Smooth muscle cell (in vitro differentiated cells): ENCODE data around the gene MRGPRF. TPM values are rescaled to one million over a fixed set of nuclear protein-coding genes. Genes with fewer than 3 reads are reported as not detected.

Experiments
- DNase-seq: peaks from one replicate; lab custom pipeline; 2025; ENCODE audit not compliant: unreplicated experiment; lab: John Stamatoyannopoulos, UW
- H2AFZ ChIP-seq: fragments of 200-600 bp; sonication (generic); 2 replicates; pipeline ENCODE4 v1.6.0; 2016; ENCODE audit warnings: antibody characterized with exemption, low read depth, mild to moderate bottlenecking
- H3F3A ChIP-seq: fragments of 200-600 bp; sonication (generic); 2 replicates; pipeline ENCODE4 v1.6.0; 2017; ENCODE audit warnings: antibody characterized with exemption, low read depth
- H3K27ac ChIP-seq: fragments of 200-600 bp; sonication (generic); 2 replicates; pipeline ENCODE4 v1.5.1; 2016; ENCODE audit warnings: low read depth, mild to moderate bottlenecking
- H3K27me3 ChIP-seq: fragments of 200-600 bp; sonication (generic); 2 replicates; pipeline ENCODE4 v1.6.1; 2016; ENCODE audit warnings: low read depth, mild to moderate bottlenecking
- H3K36me3 ChIP-seq: fragments of 200-600 bp; sonication (generic); 2 replicates; pipeline ENCODE4 v1.5.1; 2016; ENCODE audit warnings: low read depth
- H3K4me1 ChIP-seq: fragments of 200-600 bp; sonication (generic); 2 replicates; pipeline ENCODE4 v1.5.1; 2016; ENCODE audit warnings: low read depth
- H3K4me2 ChIP-seq: fragments of 200-600 bp; sonication (generic); 2 replicates; pipeline ENCODE4 v1.6.0; 2016; ENCODE audit warnings: mild to moderate bottlenecking
- H3K4me3 ChIP-seq: fragments of 200-600 bp; sonication (generic); 2 replicates; pipeline ENCODE4 v1.5.1; 2016; ENCODE audit warnings: mild to moderate bottlenecking
- H3K79me2 ChIP-seq: fragments of 200-600 bp; sonication (generic); 2 replicates; pipeline ENCODE4 v1.6.0; 2016; ENCODE audit warnings: low read depth, mild to moderate bottlenecking
- H3K9ac ChIP-seq: fragments of 200-600 bp; sonication (generic); 2 replicates; pipeline ENCODE4 v1.6.0; 2016; ENCODE audit warnings: low read depth
- H3K9me3 ChIP-seq: fragments of 200-600 bp; sonication (generic); replicated peaks from 2 replicates; pipeline ENCODE4 v1.5.1; 2016; ENCODE audit warnings: low read depth
- H4K20me1 ChIP-seq: fragments of 200-600 bp; sonication (generic); 2 replicates; pipeline ENCODE4 v1.6.0; 2016; ENCODE audit warnings: low read depth
- CTCF ChIP-seq: fragments of 200-600 bp; sonication (generic); IDR thresholded peaks from 2 replicates; pipeline ENCODE4 v1.5.1; 2017; ENCODE audit warnings: borderline replicate concordance, mild to moderate bottlenecking, antibody characterized with exemption; ENCODE audit not compliant: insufficient read depth, poor library complexity, severe bottlenecking
- WGBS: methylation state at CpG from one replicate; pipeline ENCODE4 v1.1.7; 2016; ENCODE audit warnings: low lambda C conversion rate; 5-methylcytosine and 5-hydroxymethylcytosine counted together
- polyA plus RNA-seq: library from polyadenylated mRNA; unstranded; fragments of >200 nt; fragmentation: Nextera tagmentation; extraction: Ambion mirVana; gene quantifications from 2 replicates; pipeline ENCODE4 v1.2.1, GENCODE V29; 2016
- total RNA-seq: library from RNA; depleted of rRNA; stranded (reverse); fragments of >200 nt; gene quantifications from 2 replicates; pipeline ENCODE4 v1.2.3, GENCODE V29; 2014

The MRGPRF gene
- total and polyA plus RNA-seq, 2 experiments from 2014 or later: 6.7 to 17.2 TPM

DNA sequence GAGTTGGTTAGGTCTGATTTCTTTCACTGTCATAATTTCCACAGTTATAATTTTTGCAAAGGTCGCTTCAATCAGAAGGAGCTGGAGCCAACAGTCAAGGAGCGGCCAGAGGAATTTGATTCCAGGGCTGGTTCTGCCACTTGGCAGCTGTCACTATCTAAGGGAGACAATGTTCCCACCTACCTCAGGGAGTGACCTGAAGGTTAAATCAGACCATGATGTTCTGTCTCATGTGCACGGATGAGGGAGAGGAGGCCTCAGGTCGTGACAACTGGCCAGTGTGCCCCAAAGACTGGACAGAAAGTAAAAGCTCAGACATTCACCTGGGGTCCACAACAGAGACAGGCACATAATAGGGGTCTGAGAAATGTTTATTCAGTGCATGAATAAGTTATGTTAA lies 39.8 kb downstream of the MRGPRF start:
- H3K4me3 ChIP-seq: no peak overlapping the region
- H4K20me1 ChIP-seq: no peaks in the 10 kb centered on the region
- no peaks in the 10 kb centered on the region for H3K4me1 ChIP-seq
- H3K27ac ChIP-seq: no peak overlapping the region
- H3K9ac ChIP-seq: no peak overlapping the region
- no peaks in the 10 kb centered on the region for H3K79me2 ChIP-seq
- no peaks in the 10 kb centered on the region for H3K27me3 ChIP-seq
- H3K9me3 ChIP-seq: no peaks in the 10 kb centered on the region
- H3F3A ChIP-seq: no peaks in the 10 kb centered on the region
- H3K4me2 ChIP-seq: no peak overlapping the region
- no peak overlapping the region for H2AFZ ChIP-seq
- 60% methylated on average over 4 of the region's 4 CpGs for WGBS
- no peaks in the 10 kb centered on the region for H3K36me3 ChIP-seq
- DNase-seq: no peak
- TF ChIP-seq CTCF: no peak

DNA sequence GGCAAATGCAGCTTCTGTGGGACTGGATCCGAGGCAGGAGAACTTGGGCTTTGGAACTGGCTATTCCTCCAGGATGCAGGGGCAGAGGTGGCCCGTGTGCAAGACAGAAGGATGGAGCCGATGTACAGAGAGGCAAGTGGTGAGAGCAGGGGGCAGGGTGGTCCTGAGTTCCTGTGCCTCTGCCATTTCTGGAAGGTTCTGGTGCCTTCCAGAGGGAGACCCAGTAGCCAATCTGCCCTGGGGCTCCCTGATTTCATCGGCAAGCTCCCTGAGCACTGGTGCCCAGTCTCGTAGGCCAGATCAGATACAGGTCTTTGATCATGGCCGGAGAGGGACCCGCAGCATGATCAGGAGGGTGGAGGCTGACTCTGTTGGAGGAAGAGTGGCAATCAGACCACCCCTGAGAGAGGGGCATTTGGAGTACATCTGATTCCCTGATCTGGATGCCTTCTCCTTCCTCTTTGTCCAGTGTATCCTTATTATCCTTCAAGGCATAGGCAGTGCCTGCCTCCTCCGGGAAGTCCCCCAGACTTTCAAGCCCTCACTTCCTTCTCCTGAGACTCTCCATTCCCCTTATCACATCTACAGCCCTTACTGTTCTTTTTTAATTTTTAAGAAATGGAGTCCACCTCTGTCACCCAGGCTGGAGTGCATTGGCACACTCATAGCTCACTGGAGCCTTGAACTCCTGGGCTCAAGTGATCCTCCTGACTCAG lies 42.0 kb downstream of the MRGPRF start:
- Histone ChIP-seq H3K9me3 (no peaks in the 10 kb centered on the region), H3K4me3 (no peak overlapping the region), H3K36me3 (no peaks in the 10 kb centered on the region), H4K20me1 (no peaks in the 10 kb centered on the region), H3F3A (no peaks in the 10 kb centered on the region), H3K79me2 (no peaks in the 10 kb centered on the region), H3K27me3 (no peaks in the 10 kb centered on the region), H3K4me1 (no peaks in the 10 kb centered on the region), H3K4me2 (no peak overlapping the region), H2AFZ (no peak overlapping the region), H3K9ac (no peak overlapping the region), H3K27ac (no peak overlapping the region)
- no peak for TF ChIP-seq CTCF
- 96% methylated on average over 8 of the region's 8 CpGs for WGBS
- DNase-seq: no peak

- H3K36me3 ChIP-seq: no peaks in the 10 kb centered on the region
- H3K79me2 ChIP-seq: no peaks in the 10 kb centered on the region
- 92% methylated on average over 8 of the region's 8 CpGs for WGBS
- TF ChIP-seq CTCF: no peak
- H4K20me1 ChIP-seq: no peaks in the 10 kb centered on the region
- H3K4me1 ChIP-seq: no peaks in the 10 kb centered on the region
- H3K27me3 ChIP-seq: no peaks in the 10 kb centered on the region
- no peak overlapping the region for H3K9ac ChIP-seq
- no peak for DNase-seq
- no peaks in the 10 kb centered on the region for H3K9me3 ChIP-seq
- no peak overlapping the region for H3K4me2 ChIP-seq
- H3F3A ChIP-seq: no peaks in the 10 kb centered on the region
- no peak overlapping the region for H3K4me3 ChIP-seq
- no peak overlapping the region for H2AFZ ChIP-seq
- no peak overlapping the region for H3K27ac ChIP-seq
Measured at GRCh38 chr11:68969386-68969785, 43.7 kb downstream of the MRGPRF start.
